IMR-90 (cell line): ENCODE results near the gene SIRT2.

ENCODE experiments used
- BHLHE40 ChIP-seq: fragments of 150-350 bp; IDR thresholded peaks from 2 replicates; pipeline ENCODE4 v1.6.1; 2016; ENCODE audit warnings: mild to moderate bottlenecking, low read depth, low read length
- CTCF ChIP-seq: conservative IDR thresholded peaks from 2 replicates; pipeline ENCODE4 v1.5.1; 2012; ENCODE audit warnings: mild to moderate bottlenecking, low read depth, low read length, improper control_type of control experiment
- MAZ ChIP-seq: IDR thresholded peaks from 2 replicates; pipeline ENCODE4 v1.6.1; 2012; ENCODE audit warnings: low read depth, mild to moderate bottlenecking, low read length, improper control_type of control experiment, moderate library complexity, borderline replicate concordance
- NFE2L2 ChIP-seq: fragments of 150-350 bp; IDR thresholded peaks from 2 replicates; pipeline ENCODE4 v1.6.1; 2016; ENCODE audit warnings: low read depth, mild to moderate bottlenecking, low read length
- POLR2A ChIP-seq: IDR thresholded peaks from 2 replicates; pipeline ENCODE4 v1.6.1; 2012; ENCODE audit warnings: mild to moderate bottlenecking, low read depth, low read length
- RAD21 ChIP-seq: IDR thresholded peaks from 2 replicates; pipeline ENCODE4 v1.6.1; 2012; ENCODE audit warnings: low read length, improper control_type of control experiment
- RCOR1 ChIP-seq: IDR thresholded peaks from 2 replicates; pipeline ENCODE4 v1.6.1; 2012; ENCODE audit warnings: mild to moderate bottlenecking, low read length, improper control_type of control experiment; ENCODE audit not compliant: insufficient replicate concordance
- SMC3 ChIP-seq: fragments of 150-350 bp; IDR thresholded peaks from 2 replicates; pipeline ENCODE4 v1.6.1; 2016; ENCODE audit warnings: low read depth, mild to moderate bottlenecking, antibody characterized with exemption, low read length, moderate library complexity

- no peak for TF ChIP-seq CTCF
- no peak for TF ChIP-seq RAD21
- no peak for TF ChIP-seq POLR2A
- no peak for TF ChIP-seq RCOR1
- TF ChIP-seq SMC3 = no peak
- TF ChIP-seq NFE2L2 = no peak
- TF ChIP-seq MAZ = no peak
- TF ChIP-seq BHLHE40 = no peak
These were observed 40.5 kb upstream of the SIRT2 start for GRCh38 chr19:38939957-38940356.
